Ishikawa (cell line): ENCODE data around the gene PCDH8.

Experiments used
- CEBPB ChIP-seq: IDR thresholded peaks from 2 replicates; pipeline ENCODE4 v1.6.1; 2012
- EGR1 ChIP-seq: IDR thresholded peaks from 2 replicates; pipeline ENCODE4 v1.6.1; 2012
- EP300 ChIP-seq: IDR thresholded peaks from 2 replicates; pipeline ENCODE4 v1.6.1; 2012; ENCODE audit warnings: borderline replicate concordance
- MAX ChIP-seq: IDR thresholded peaks from 2 replicates; pipeline ENCODE4 v1.6.1; 2012
- NFIC ChIP-seq: IDR thresholded peaks from 2 replicates; pipeline ENCODE4 v1.6.1; 2012
- TAF1 ChIP-seq: IDR thresholded peaks from 2 replicates; pipeline ENCODE4 v1.6.1; 2012; ENCODE audit warnings: low read depth, mild to moderate bottlenecking
- TCF12 ChIP-seq: IDR thresholded peaks from 2 replicates; pipeline ENCODE4 v1.6.1; 2012; ENCODE audit warnings: low read depth
- TEAD4 ChIP-seq: IDR thresholded peaks from 2 replicates; pipeline ENCODE4 v1.6.1; 2012
- YY1 ChIP-seq: IDR thresholded peaks from 2 replicates; pipeline ENCODE4 v1.6.1; 2012; ENCODE audit warnings: low read depth

GRCh38 chr13:52838433-52839107 is 9.9 kb downstream of the PCDH8 start:
- no peak for TF ChIP-seq CEBPB
- TF ChIP-seq YY1, result no peak
- no peak for TF ChIP-seq TCF12
- no peak for TF ChIP-seq EP300
- no peak for TF ChIP-seq MAX
- no peak for TF ChIP-seq NFIC
- TF ChIP-seq EGR1, result no peak
- TF ChIP-seq TEAD4, result no peak
- no peak for TF ChIP-seq TAF1
